ENCODE results near the gene BBS9. TPM values are rescaled to one million over a fixed set of nuclear protein-coding genes. Genes with fewer than 3 reads are reported as not detected.

The BBS9 gene
- total RNA-seq, 4 donors from 2014 or later: 8.6 to 22.5 (median 15.8) TPM

DNA sequence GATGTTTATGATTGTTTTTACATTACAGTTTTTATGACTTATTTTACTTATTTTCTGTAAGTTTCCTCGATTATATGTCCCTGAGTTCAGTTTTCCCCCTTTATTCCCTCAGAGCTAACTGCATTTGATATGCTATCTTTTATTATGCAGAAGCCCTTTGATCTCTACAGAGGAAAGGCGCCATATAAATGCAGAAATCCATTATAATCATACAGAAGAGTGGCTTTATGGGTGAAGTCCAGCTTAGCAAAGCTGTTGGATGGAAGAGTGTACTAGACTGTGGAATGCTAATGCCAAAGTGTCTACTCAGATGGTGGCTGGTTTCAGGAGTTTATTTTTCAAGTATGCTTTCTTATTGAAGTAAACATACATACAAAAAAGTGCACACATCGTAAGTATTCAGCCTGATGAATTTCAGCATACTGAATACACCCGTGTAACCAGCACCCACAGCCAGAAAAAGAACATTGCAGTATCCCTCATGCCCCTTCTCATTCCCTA is 517.6 kb downstream of the BBS9 start:
- no peaks in the 10 kb centered on the region for H3K9me3 ChIP-seq
- DNase-seq: no peak
- 59 to 61% methylated on average over 3 to 4 of the region's 4 CpGs for WGBS, 2 donors (ENCODE audit: low coverage in 1 of 2)
- no peak overlapping the region for H3K4me3 ChIP-seq
- H3K27ac ChIP-seq: no peak overlapping the region
- H3K27me3 ChIP-seq: no peaks in the 10 kb centered on the region
- intact Hi-C loops (cut with DNase I; ENCODE audit: low total_unique reads): no loop called here
- no peaks in the 10 kb centered on the region for H3K36me3 ChIP-seq
- TF ChIP-seq POLR2AphosphoS5 (IDR thresholded peaks at IDR 0.05): no peak
- no peak for TF ChIP-seq EP300 (IDR thresholded peaks at IDR 0.05; ENCODE audit: low read depth)
- no peak for TF ChIP-seq POLR2A (IDR thresholded peaks at IDR 0.05)
- TF ChIP-seq, protein P1, sequence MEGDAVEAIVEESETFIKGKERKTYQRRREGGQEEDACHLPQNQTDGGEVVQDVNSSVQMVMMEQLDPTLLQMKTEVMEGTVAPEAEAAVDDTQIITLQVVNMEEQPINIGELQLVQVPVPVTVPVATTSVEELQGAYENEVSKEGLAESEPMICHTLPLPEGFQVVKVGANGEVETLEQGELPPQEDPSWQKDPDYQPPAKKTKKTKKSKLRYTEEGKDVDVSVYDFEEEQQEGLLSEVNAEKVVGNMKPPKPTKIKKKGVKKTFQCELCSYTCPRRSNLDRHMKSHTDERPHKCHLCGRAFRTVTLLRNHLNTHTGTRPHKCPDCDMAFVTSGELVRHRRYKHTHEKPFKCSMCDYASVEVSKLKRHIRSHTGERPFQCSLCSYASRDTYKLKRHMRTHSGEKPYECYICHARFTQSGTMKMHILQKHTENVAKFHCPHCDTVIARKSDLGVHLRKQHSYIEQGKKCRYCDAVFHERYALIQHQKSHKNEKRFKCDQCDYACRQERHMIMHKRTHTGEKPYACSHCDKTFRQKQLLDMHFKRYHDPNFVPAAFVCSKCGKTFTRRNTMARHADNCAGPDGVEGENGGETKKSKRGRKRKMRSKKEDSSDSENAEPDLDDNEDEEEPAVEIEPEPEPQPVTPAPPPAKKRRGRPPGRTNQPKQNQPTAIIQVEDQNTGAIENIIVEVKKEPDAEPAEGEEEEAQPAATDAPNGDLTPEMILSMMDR (IDR thresholded peaks at IDR 0.05): no peak
- peaks cover 0 to 25% (median 5%) of the 10 kb centered on the region in 4 donors for H3K4me1 ChIP-seq
- in situ Hi-C loops (cut with MboI; ENCODE audit: low pct_ligation_motif_present in 1 of 4, low pct_unique_long_range_greater_than_20kb in 1 of 4, low sequenced_read_pairs in 3 of 4): no loop called here

DNA sequence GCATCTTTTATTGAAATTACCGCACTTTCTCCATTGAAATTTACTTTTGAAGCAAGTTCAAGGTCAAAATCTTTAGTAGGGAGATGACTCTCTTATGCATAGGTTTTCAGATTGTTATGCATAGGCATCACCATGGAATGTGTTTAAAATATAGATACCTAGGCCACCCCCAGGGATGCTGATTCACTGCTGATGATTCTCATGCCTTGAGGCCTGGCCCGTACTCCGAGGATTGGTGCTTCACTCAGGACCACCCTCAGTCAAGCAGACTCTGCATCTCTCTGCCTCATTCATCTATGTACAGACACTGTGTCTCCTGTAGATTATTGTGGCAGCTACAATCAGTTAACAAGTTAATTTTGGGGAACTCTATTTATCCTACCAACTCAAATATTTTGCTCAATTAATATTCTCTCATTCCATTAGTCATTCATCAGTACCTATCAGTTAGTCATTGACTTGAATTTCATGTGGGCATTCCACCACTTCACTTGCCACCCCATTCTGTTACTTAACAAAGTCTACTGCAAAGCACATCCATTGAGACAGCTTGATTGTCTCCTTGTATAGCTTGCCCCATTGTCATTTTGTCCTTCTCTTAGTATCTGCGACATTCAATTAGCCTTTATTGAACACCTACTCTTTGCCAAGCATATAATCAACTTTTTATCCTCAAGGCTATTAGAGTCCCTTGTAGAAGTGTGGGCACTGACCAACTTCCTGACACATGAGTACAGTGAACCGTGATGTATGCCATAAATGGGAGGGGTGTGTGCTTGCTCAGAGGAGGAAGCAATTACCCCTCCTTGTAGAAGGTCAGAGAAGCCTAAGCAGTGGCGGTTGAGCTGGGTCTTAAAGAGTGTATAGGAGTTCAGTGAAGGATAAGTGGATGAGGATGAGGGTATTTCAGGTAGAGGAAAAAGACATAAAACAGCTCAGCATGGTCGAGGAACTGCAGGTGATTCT is 520.4 kb downstream of the BBS9 start:
- in situ Hi-C loops (cut with MboI; ENCODE audit: low pct_ligation_motif_present in 1 of 4, low pct_unique_long_range_greater_than_20kb in 1 of 4, low sequenced_read_pairs in 3 of 4): no loop called here
- WGBS, 2 donors (ENCODE audit: low coverage in 1 of 2): 56 to 75% methylated on average over 6 to 7 of the region's 7 CpGs

DNA sequence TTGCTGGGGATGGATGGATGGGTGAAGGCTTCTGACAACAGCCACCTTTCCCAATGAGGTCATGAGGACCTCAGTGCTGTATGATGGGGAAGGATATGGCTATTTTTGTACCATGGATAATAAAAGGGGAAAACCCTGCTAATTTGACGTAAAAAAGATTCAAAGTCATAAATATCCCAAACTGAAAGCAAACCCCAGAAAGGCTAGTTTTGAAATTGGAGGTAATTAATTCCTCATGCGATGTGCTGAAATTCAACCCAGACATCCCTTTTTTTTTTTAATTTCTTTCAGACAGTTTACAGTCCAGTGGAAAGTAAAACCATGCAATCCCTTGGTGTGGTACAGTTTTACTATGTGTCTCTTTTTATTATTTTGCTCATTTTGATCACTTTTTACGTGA is 521.5 kb downstream of the BBS9 start:
- intact Hi-C loops (cut with DNase I; ENCODE audit: low total_unique reads): no loop called here
- H3K27me3 ChIP-seq: no peaks in the 10 kb centered on the region
- H3K27ac ChIP-seq: no peak overlapping the region
- DNase-seq: no peak
- no peaks in the 10 kb centered on the region for H3K9me3 ChIP-seq
- 87 to 90% methylated on average over 3 of the region's 3 CpGs for WGBS, 2 donors (ENCODE audit: low coverage in 1 of 2)
- in situ Hi-C loops (cut with MboI; ENCODE audit: low pct_ligation_motif_present in 1 of 4, low pct_unique_long_range_greater_than_20kb in 1 of 4, low sequenced_read_pairs in 3 of 4): no loop called here
- no peak overlapping the region for H3K4me3 ChIP-seq
- H3K4me1 ChIP-seq: peaks cover 0 to 13% (median 5%) of the 10 kb centered on the region in 4 donors
- no peaks in the 10 kb centered on the region for H3K36me3 ChIP-seq
- no peak for TF ChIP-seq POLR2AphosphoS5 (IDR thresholded peaks at IDR 0.05)
- TF ChIP-seq, protein P1 (IDR thresholded peaks at IDR 0.05): no peak
- no peak for TF ChIP-seq EP300 (IDR thresholded peaks at IDR 0.05; ENCODE audit: low read depth)
- no peak for TF ChIP-seq POLR2A (IDR thresholded peaks at IDR 0.05)

More for the DNA sequence above, 520.4 kb downstream of the BBS9 start:
- DNase-seq: peak; percentile 36
- Histone ChIP-seq H3K4me1 (peaks cover 0 to 13% (median 5%) of the 10 kb centered on the region in 4 donors), H3K27me3 (no peaks in the 10 kb centered on the region), H3K9me3 (no peaks in the 10 kb centered on the region), H3K36me3 (no peaks in the 10 kb centered on the region), H3K4me3 (no peak overlapping the region), H3K27ac (no peak overlapping the region)
- TF ChIP-seq EP300 (IDR thresholded peaks at IDR 0.05; ENCODE audit: low read depth): no peak
- TF ChIP-seq POLR2A (IDR thresholded peaks at IDR 0.05): no peak
- no peak for TF ChIP-seq POLR2AphosphoS5 (IDR thresholded peaks at IDR 0.05)
- TF ChIP-seq, protein P1 (IDR thresholded peaks at IDR 0.05): no peak
- intact Hi-C loops (cut with DNase I; ENCODE audit: low total_unique reads): no loop called here

- WGBS, 2 donors (ENCODE audit: low coverage in 1 of 2): 54 to 65% methylated on average over 2 to 3 of the region's 3 CpGs
- H3K9me3 ChIP-seq: no peaks in the 10 kb centered on the region
- TF ChIP-seq POLR2AphosphoS5 (IDR thresholded peaks at IDR 0.05) (no peak), EP300 (IDR thresholded peaks at IDR 0.05; ENCODE audit: low read depth) (no peak), POLR2A (IDR thresholded peaks at IDR 0.05) (no peak)
- TF ChIP-seq, protein P1 (IDR thresholded peaks at IDR 0.05): no peak
- no peak overlapping the region for H3K27ac ChIP-seq
- H3K4me3 ChIP-seq: no peak overlapping the region
- H3K36me3 ChIP-seq: no peaks in the 10 kb centered on the region
- intact Hi-C loops (cut with DNase I; ENCODE audit: low total_unique reads): no loop called here
- no peaks in the 10 kb centered on the region for H3K27me3 ChIP-seq
- H3K4me1 ChIP-seq: peaks cover 0 to 4% (median 2%) of the 10 kb centered on the region in 4 donors
- DNase-seq: no peak
- in situ Hi-C loops (cut with MboI; ENCODE audit: low pct_ligation_motif_present in 1 of 4, low pct_unique_long_range_greater_than_20kb in 1 of 4, low sequenced_read_pairs in 3 of 4): no loop called here
Observed at GRCh38 chr7:33651998-33652515, 522.7 kb downstream of the BBS9 start.
